ENCODE results near the gene IL13. TPM values are rescaled to one million over a fixed set of nuclear protein-coding genes. Genes with fewer than 3 reads are reported as not detected.

Gene IL13
- polyA plus RNA-seq, 1 donor (not counting 4 experiments of a cell fraction or from before 2014, with no cell fraction given): not detected

DNA sequence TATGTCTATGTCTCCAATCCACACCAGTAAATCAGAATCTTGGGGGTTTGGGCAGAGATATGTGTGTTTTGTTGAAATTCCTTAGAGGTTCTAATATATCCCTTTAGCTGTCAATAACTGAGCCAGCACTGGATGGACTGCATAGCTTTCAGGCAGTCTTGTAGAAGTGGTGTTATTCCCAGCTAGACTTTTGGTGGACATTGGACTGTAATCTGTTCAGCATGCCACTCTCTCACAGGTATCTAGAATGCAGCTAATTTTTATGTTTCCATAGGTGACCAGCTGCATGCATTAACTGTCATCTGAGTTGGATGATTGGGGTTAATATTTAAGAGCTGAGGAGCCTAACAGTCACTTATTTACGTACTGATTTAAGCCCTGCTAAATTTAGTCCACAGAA is 45.1 kb upstream of the IL13 start:
- Histone ChIP-seq H3K27me3 (ENCODE audit: control insufficient read depth, extremely low read depth, insufficient read depth, low read length) (no peaks in the 10 kb centered on the region), H3K9me3 (ENCODE audit: control insufficient read depth, low read depth, low read length) (no peaks in the 10 kb centered on the region), H3K79me2 (ENCODE audit: control insufficient read depth, insufficient read depth, low read length) (no peaks in the 10 kb centered on the region), H3K4me2 (ENCODE audit: control insufficient read depth, extremely low read depth, insufficient read depth, low read depth, low read length) (no peak overlapping the region), H3K36me3 (ENCODE audit: control insufficient read depth in 2 of 2, extremely low read depth in 1 of 2, insufficient read depth in 2 of 2, low read length in 2 of 2) (peaks cover 5 to 6% of the 10 kb centered on the region in 2 experiments), H2AFZ (ENCODE audit: control insufficient read depth, low read length) (no peak overlapping the region), H3K27ac (ENCODE audit: control insufficient read depth, insufficient read depth, low read length) (no peak overlapping the region), H3K4me1 (ENCODE audit: control insufficient read depth, extremely low read depth, insufficient read depth, low read length) (no peaks in the 10 kb centered on the region), H3K9ac (ENCODE audit: control insufficient read depth, extremely low read depth, insufficient read depth, low read length) (no peak overlapping the region), H4K20me1 (ENCODE audit: control insufficient read depth, extremely low read depth, insufficient read depth, low read length) (no peaks in the 10 kb centered on the region), H3K9me1 (ENCODE audit: control insufficient read depth, extremely low read depth, insufficient read depth, low read length) (no peaks in the 10 kb centered on the region), H3K4me3 (ENCODE audit: control insufficient read depth in 2 of 3, extremely low read depth in 1 of 3, insufficient read depth in 2 of 3, low read depth in 1 of 3, low read length in 3 of 3) (no peak overlapping the region)
- TF ChIP-seq CTCF (optimal IDR thresholded peaks at IDR 0.05 in 1 of 3, IDR thresholded peaks at IDR 0.05 in 1 of 3, conservative IDR thresholded peaks at IDR 0.05 in 1 of 3; ENCODE audit: extremely low read depth in 1 of 3, insufficient read depth in 2 of 3, low read length in 3 of 3) (no peak), EZH2 (IDR thresholded peaks at IDR 0.05; ENCODE audit: low read length) (no peak)
- DNase-seq (ENCODE audit: low read depth, low spot score): no peak
- FAIRE-seq: no peak
- dilution Hi-C loops (cut with MboI; ENCODE audit: extremely low pct_ligation_motif_present, low sequenced_read_pairs): no loop called here

DNA sequence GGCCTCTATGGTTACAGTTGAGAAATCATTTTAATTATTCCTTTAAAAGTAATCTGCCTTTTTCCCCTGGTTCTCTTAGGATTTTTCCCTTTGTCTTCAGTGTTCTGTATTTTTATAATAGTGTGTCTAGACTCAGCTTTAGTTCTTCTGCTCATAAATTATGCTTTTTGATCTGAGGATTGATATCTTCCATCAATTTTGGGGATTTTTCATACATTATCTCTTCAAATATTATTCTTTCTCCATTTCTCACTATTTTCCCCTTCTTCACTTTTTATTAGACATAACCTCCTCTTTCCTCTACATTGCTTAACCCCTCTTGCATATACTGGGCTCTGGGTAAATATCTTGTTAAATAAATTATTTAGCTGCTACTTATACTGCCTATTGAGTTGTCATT is 36.3 kb upstream of the IL13 start:
- Histone ChIP-seq H3K9me1 (ENCODE audit: control insufficient read depth, extremely low read depth, insufficient read depth, low read length) (no peaks in the 10 kb centered on the region), H3K4me2 (ENCODE audit: control insufficient read depth, extremely low read depth, insufficient read depth, low read depth, low read length) (no peak overlapping the region), H4K20me1 (ENCODE audit: control insufficient read depth, extremely low read depth, insufficient read depth, low read length) (no peaks in the 10 kb centered on the region), H3K27ac (ENCODE audit: control insufficient read depth, insufficient read depth, low read length) (no peak overlapping the region), H3K4me3 (ENCODE audit: control insufficient read depth in 2 of 3, extremely low read depth in 1 of 3, insufficient read depth in 2 of 3, low read depth in 1 of 3, low read length in 3 of 3) (no peak overlapping the region), H3K9ac (ENCODE audit: control insufficient read depth, extremely low read depth, insufficient read depth, low read length) (no peak overlapping the region), H3K4me1 (ENCODE audit: control insufficient read depth, extremely low read depth, insufficient read depth, low read length) (no peaks in the 10 kb centered on the region), H3K9me3 (ENCODE audit: control insufficient read depth, low read depth, low read length) (no peaks in the 10 kb centered on the region), H2AFZ (ENCODE audit: control insufficient read depth, low read length) (no peak overlapping the region), H3K27me3 (ENCODE audit: control insufficient read depth, extremely low read depth, insufficient read depth, low read length) (no peaks in the 10 kb centered on the region), H3K79me2 (ENCODE audit: control insufficient read depth, insufficient read depth, low read length) (no peaks in the 10 kb centered on the region), H3K36me3 (ENCODE audit: control insufficient read depth in 2 of 2, extremely low read depth in 1 of 2, insufficient read depth in 2 of 2, low read length in 2 of 2) (peaks cover 0 to 3% of the 10 kb centered on the region in 2 experiments)
- dilution Hi-C loops (cut with MboI; ENCODE audit: extremely low pct_ligation_motif_present, low sequenced_read_pairs): no loop called here
- DNase-seq (ENCODE audit: low read depth, low spot score) (no peak), FAIRE-seq (no peak)
- TF ChIP-seq CTCF (optimal IDR thresholded peaks at IDR 0.05 in 1 of 3, IDR thresholded peaks at IDR 0.05 in 1 of 3, conservative IDR thresholded peaks at IDR 0.05 in 1 of 3; ENCODE audit: extremely low read depth in 1 of 3, insufficient read depth in 2 of 3, low read length in 3 of 3) (no peak), EZH2 (IDR thresholded peaks at IDR 0.05; ENCODE audit: low read length) (no peak)

All from keratinocyte (primary cell).